ENCODE results near the gene PCDH19. TPM values are rescaled to one million over a fixed set of nuclear protein-coding genes. Genes with fewer than 3 reads are reported as not detected.
A peak's percentile ranks its signal among the peaks of the same experiment; 100 is the strongest.

PCDH19 gene
- total RNA-seq, 3 donors from 2014 or later = 1.6 to 2.6 (median 1.8) TPM

GRCh38 chrX:100413229-100413628 is 3.2 kb upstream of the PCDH19 start:
- Histone ChIP-seq H3K9me3 (no peaks in the 10 kb centered on the region), H3K27me3 (peaks cover 3 to 75% of the 10 kb centered on the region in 2 donors), H3K36me3 (no peaks in the 10 kb centered on the region), H3K4me1 (no peaks in the 10 kb centered on the region), H3K4me3 (no peak overlapping the region), H3K27ac (no peak overlapping the region)
- intact Hi-C loops (cut with DNase I; ENCODE audit: low total_unique reads) = loop anchor here (2.0 kb wide), 1 partner anchor 46 kb away; no protein-coding TSS in a partner anchor
- DNase-seq (ENCODE audit: low spot score in 2 of 2) = no peak
- no peak for TF ChIP-seq POLR2A (IDR thresholded peaks at IDR 0.05)
- no peak for TF ChIP-seq POLR2AphosphoS5 (IDR thresholded peaks at IDR 0.05)
- peak in 2 of 3 donors; percentile 40 to 43 for TF ChIP-seq CTCF (IDR thresholded peaks at IDR 0.05)

- H3K4me1 ChIP-seq = no peaks in the 10 kb centered on the region
- H3K27me3 ChIP-seq = peaks cover 3 to 81% of the 10 kb centered on the region in 2 donors
- DNase-seq (ENCODE audit: low spot score in 2 of 2) = no peak
- TF ChIP-seq CTCF (IDR thresholded peaks at IDR 0.05) (no peak), POLR2AphosphoS5 (IDR thresholded peaks at IDR 0.05) (no peak), POLR2A (IDR thresholded peaks at IDR 0.05) (no peak)
- H3K9me3 ChIP-seq = no peaks in the 10 kb centered on the region
- no peak overlapping the region for H3K27ac ChIP-seq
- no peak overlapping the region for H3K4me3 ChIP-seq
- intact Hi-C loops (cut with DNase I; ENCODE audit: low total_unique reads) = loop anchor here (2.0 kb wide), 1 partner anchor 45 kb away; no protein-coding TSS in a partner anchor
- H3K36me3 ChIP-seq = no peaks in the 10 kb centered on the region
Measured at GRCh38 chrX:100411802-100412715, 2.0 kb upstream of the PCDH19 start.

- H3K4me3 ChIP-seq = peak overlapping the region; percentile 36 to 66 (median 50)
- H3K27me3 ChIP-seq = peaks cover 3 to 89% of the 10 kb centered on the region in 2 donors
- no peak overlapping the region for H3K27ac ChIP-seq
- intact Hi-C loops (cut with DNase I; ENCODE audit: low total_unique reads) = no loop called here
- no peaks in the 10 kb centered on the region for H3K36me3 ChIP-seq
- no peaks in the 10 kb centered on the region for H3K9me3 ChIP-seq
- DNase-seq (ENCODE audit: low spot score in 2 of 2) = no peak
- no peak for TF ChIP-seq CTCF (IDR thresholded peaks at IDR 0.05)
- no peak for TF ChIP-seq POLR2A (IDR thresholded peaks at IDR 0.05)
- TF ChIP-seq POLR2AphosphoS5 (IDR thresholded peaks at IDR 0.05) = no peak
- H3K4me1 ChIP-seq = no peaks in the 10 kb centered on the region
Measured at GRCh38 chrX:100410901-100411801, 1.1 kb upstream of the PCDH19 start.

GRCh38 chrX:100408713-100409609 is 1.1 kb downstream of the PCDH19 start:
- no peak overlapping the region for H3K27ac ChIP-seq
- peak overlapping the region; percentile 36 to 66 (median 50) for H3K4me3 ChIP-seq
- H3K9me3 ChIP-seq = no peaks in the 10 kb centered on the region
- no peak for TF ChIP-seq CTCF (IDR thresholded peaks at IDR 0.05)
- no peak for DNase-seq (ENCODE audit: low spot score in 2 of 2)
- no peaks in the 10 kb centered on the region for H3K36me3 ChIP-seq
- H3K27me3 ChIP-seq = peaks cover 3 to 97% of the 10 kb centered on the region in 2 donors
- intact Hi-C loops (cut with DNase I; ENCODE audit: low total_unique reads) = no loop called here
- no peaks in the 10 kb centered on the region for H3K4me1 ChIP-seq

All from breast epithelium (tissue), 4 donors.